HCT116 (cell line): ENCODE measurements around the gene TACC2. TPM values are rescaled to one million over a fixed set of nuclear protein-coding genes. Genes with fewer than 3 reads are reported as not detected.

ENCODE experiments used
- ATAC-seq: fragments of 200-7000 bp; cut with Tn5 transposase; 2 replicates; pipeline ENCODE4 v1.9.1; 2020; ENCODE audit warnings: mild to moderate bottlenecking, moderate library complexity
- BruUV-seq: library from RNA; stranded (reverse); fragments of 400-500 nt; replicated peaks from 2 replicates; lab custom pipeline; 2021; lab: Mats Ljungman, UMichigan
- CTCF ChIA-PET: fragments of 300-600 bp; sonication (Branson Sonifier 250); formaldehyde crosslinking; loops from one replicate; lab custom pipeline; 2021; ENCODE audit warnings: antibody characterized with exemption; lab: Charles Lee
- POLR2A ChIA-PET: fragments of 300-600, 350-600 bp; sonication (Branson Sonifier 250); formaldehyde crosslinking; loops from one replicate; lab custom pipeline; 2021; ENCODE audit warnings: antibody characterized with exemption; lab: Charles Lee
- RAD21 ChIA-PET, 2 experiments: fragments of 300-600 bp; sonication (Branson Sonifier 250); formaldehyde crosslinking; loops; one replicate each; lab custom pipeline; 2023; ENCODE audit warnings: low total read pairs in 2 of 2; ENCODE audit not compliant: uncharacterized antibody in 2 of 2, unreplicated experiment in 2 of 2, low non-redundant PET in 1 of 2; lab: Charles Lee
- DNase-seq: peaks from one replicate; pipeline ENCODE4 v3.0.0-alpha.2; 2010; ENCODE audit warnings: low read depth, low spot score
- H2AFZ ChIP-seq: fragments of 200-600 bp; shearing (Covaris generic), sonication (generic); 2 replicates; pipeline ENCODE4 v1.6.1; 2017; ENCODE audit warnings: low read depth, mixed run types, mixed read lengths, antibody characterized with exemption, low read length; ENCODE audit not compliant: poor library complexity, severe bottlenecking
- H3K27ac ChIP-seq: 2 replicates; pipeline ENCODE4 v1.5.1; 2012; ENCODE audit warnings: low read depth, low read length
- H3K27me3 ChIP-seq: fragments of 200-600 bp; sonication (generic); 2 replicates; pipeline ENCODE4 v1.6.1; 2016; ENCODE audit warnings: mixed run types, low read length, mixed read lengths; ENCODE audit not compliant: insufficient read depth
- H3K36me3 ChIP-seq, 2 experiments: fragments of 200-500 bp in 1 of 2; fragments of 200-600 bp in 1 of 2; sonication (Bioruptor generic) in 1 of 2; sonication (generic) in 1 of 2; 2 replicates each; pipeline versions ENCODE4 v1.5.1 to v1.6.1; 2014 to 2016; ENCODE audit warnings: low read length in 2 of 2, inconsistent platforms in 1 of 2, mixed read lengths in 1 of 2, mixed run types in 1 of 2; ENCODE audit not compliant: insufficient read depth in 2 of 2, control insufficient read depth in 1 of 2
- H3K4me1 ChIP-seq, 2 experiments: fragments of 200-600 bp in 1 of 2; sonication (generic) in 1 of 2; 2 replicates each; pipeline versions ENCODE4 v1.5.1 to v1.6.1; 2012 to 2017; ENCODE audit warnings: low read length in 2 of 2, inconsistent platforms in 1 of 2, mild to moderate bottlenecking in 1 of 2, mixed read lengths in 1 of 2, mixed run types in 1 of 2, moderate library complexity in 1 of 2; ENCODE audit not compliant: insufficient read depth in 2 of 2, control insufficient read depth in 1 of 2
- H3K4me2 ChIP-seq: fragments of 200-600 bp; sonication (generic); 2 replicates; pipeline ENCODE4 v1.6.1; 2017; ENCODE audit warnings: mixed run types, low read length, mixed read lengths
- H3K4me3 ChIP-seq, 2 experiments: fragments of 200-600 bp in 1 of 2; sonication (generic) in 1 of 2; replicated peaks in 1 of 2; 2 replicates each; pipeline ENCODE4 v1.5.1; 2011 to 2016; ENCODE audit warnings: low read length in 2 of 2, control low read depth in 1 of 2, low read depth in 1 of 2, mild to moderate bottlenecking in 1 of 2, mixed read lengths in 1 of 2, mixed run types in 1 of 2
- H3K79me2 ChIP-seq: fragments of 200-600 bp; sonication (generic); 2 replicates; pipeline ENCODE4 v1.6.1; 2017; ENCODE audit warnings: mild to moderate bottlenecking, mixed run types, low read length, moderate library complexity, mixed read lengths; ENCODE audit not compliant: insufficient read depth
- H3K9ac ChIP-seq: fragments of 200-600 bp; sonication (generic); 2 replicates; pipeline ENCODE4 v1.6.1; 2016; ENCODE audit warnings: low read length, mixed read lengths
- H3K9me2 ChIP-seq: fragments of 200-600 bp; sonication (generic), shearing (Covaris generic); 2 replicates; pipeline ENCODE4 v1.6.1; 2017; ENCODE audit warnings: mixed run types, mild to moderate bottlenecking, moderate library complexity; ENCODE audit not compliant: insufficient read depth
- H3K9me3 ChIP-seq, 2 experiments: fragments of 200-500 bp in 1 of 2; fragments of 200-600 bp in 1 of 2; sonication (Bioruptor generic) in 1 of 2; sonication (generic) in 1 of 2; 2 replicates each; pipeline ENCODE4 v1.6.1; 2014 to 2017; ENCODE audit warnings: low read length in 2 of 2, mixed read lengths in 2 of 2, inconsistent platforms in 1 of 2, low read depth in 1 of 2, mild to moderate bottlenecking in 1 of 2, mixed run types in 1 of 2, moderate library complexity in 1 of 2; ENCODE audit not compliant: control insufficient read depth in 1 of 2, insufficient read depth in 1 of 2
- H4K20me1 ChIP-seq: fragments of 200-600 bp; sonication (generic), shearing (Covaris generic); 2 replicates; pipeline ENCODE4 v1.6.1; 2017; ENCODE audit warnings: mixed run types, mild to moderate bottlenecking, moderate library complexity; ENCODE audit not compliant: insufficient read depth
- CBX3 ChIP-seq: IDR thresholded peaks from 2 replicates; pipeline ENCODE4 v1.6.1; 2012; ENCODE audit warnings: low read depth
- CEBPB ChIP-seq: IDR thresholded peaks from 2 replicates; pipeline ENCODE4 v1.6.1; 2012; ENCODE audit warnings: low read depth
- EGR1 ChIP-seq: IDR thresholded peaks from 2 replicates; pipeline ENCODE4 v1.6.1; 2012; ENCODE audit warnings: low read depth
- EZH2phosphoT487 ChIP-seq: fragments of 200-600 bp; IDR thresholded peaks from 2 replicates; pipeline ENCODE4 v1.6.1; 2018; ENCODE audit warnings: antibody characterized with exemption, borderline replicate concordance
- FOSL1 ChIP-seq: IDR thresholded peaks from 2 replicates; pipeline ENCODE4 v1.6.1; 2012; ENCODE audit warnings: low read depth
- POLR2A ChIP-seq: IDR thresholded peaks from 2 replicates; pipeline ENCODE4 v1.7.0; 2011; ENCODE audit warnings: borderline replicate concordance; ENCODE audit not compliant: insufficient read depth, insufficient read length; ENCODE audit errors: extremely low read depth
- POLR2AphosphoS5 ChIP-seq: IDR thresholded peaks from 2 replicates; pipeline ENCODE4 v1.6.1; 2011; ENCODE audit warnings: mild to moderate bottlenecking, low read depth, low read length, moderate library complexity
- RAD21 ChIP-seq: IDR thresholded peaks from 2 replicates; pipeline ENCODE4 v1.6.1; 2012; ENCODE audit warnings: low read depth, mild to moderate bottlenecking
- SIN3A ChIP-seq: IDR thresholded peaks from 2 replicates; pipeline ENCODE4 v1.6.1; 2012; ENCODE audit warnings: low read depth
- SP1 ChIP-seq: IDR thresholded peaks from 2 replicates; pipeline ENCODE4 v1.6.1; 2012; ENCODE audit warnings: low read depth
- SRF ChIP-seq: IDR thresholded peaks from 2 replicates; pipeline ENCODE4 v1.6.1; 2012; ENCODE audit warnings: low read depth
- TCF7L2 ChIP-seq: IDR thresholded peaks from 2 replicates; pipeline ENCODE4 v1.7.0; 2011; ENCODE audit warnings: borderline replicate concordance, inconsistent platforms; ENCODE audit not compliant: insufficient read depth, insufficient read length; ENCODE audit errors: extremely low read depth
- ZNF274 ChIP-seq: fragments of 200-500 bp; sonication (Bioruptor generic); IDR thresholded peaks from 2 replicates; pipeline ENCODE4 v1.6.1; 2014; ENCODE audit warnings: mild to moderate bottlenecking, low read depth, low read length, inconsistent platforms
- intact Hi-C: fragments of 100-400 bp; cut with micrococcal nuclease; formaldehyde crosslinking; loops from 2 replicates; pipeline ENCODE4 v1.10.0; 2022
- total RNA-seq: library from RNA; stranded (reverse); gene quantifications from one replicate; pipeline ENCODE4 v1.2.1, GENCODE V29; 2021; ENCODE audit not compliant: unreplicated experiment
- TF ChIP-seq, protein P1 (sequence below): IDR thresholded peaks from 2 replicates; pipeline ENCODE4 v1.6.1; 2012; ENCODE audit warnings: low read depth
- TF ChIP-seq, protein P2 (sequence below): IDR thresholded peaks from 2 replicates; pipeline ENCODE4 v1.6.1; 2012
- TF ChIP-seq, protein P3 (sequence below): IDR thresholded peaks from 2 replicates; pipeline ENCODE4 v1.6.1; 2011; ENCODE audit warnings: mild to moderate bottlenecking, low read length, moderate library complexity; ENCODE audit not compliant: insufficient replicate concordance; ENCODE audit errors: extremely low read depth
- TF ChIP-seq, protein P4 (sequence below), 3 experiments: fragments of 200-600 bp in 1 of 3; sonication (generic) in 1 of 3; IDR thresholded peaks in 2 of 3; conservative IDR thresholded peaks in 1 of 3; 2 replicates each; pipeline ENCODE4 v1.5.1; 2012 to 2017; ENCODE audit warnings: low read depth in 2 of 3, low read length in 2 of 3, antibody characterized with exemption in 1 of 3, borderline replicate concordance in 1 of 3, control low read depth in 1 of 3, mild to moderate bottlenecking in 1 of 3, mixed read lengths in 1 of 3, mixed run types in 1 of 3, moderate library complexity in 1 of 3; ENCODE audit not compliant: insufficient read depth in 1 of 3

Gene TACC2
- total RNA-seq, 1 experiment from 2014 or later: 38.6 TPM

DNA sequence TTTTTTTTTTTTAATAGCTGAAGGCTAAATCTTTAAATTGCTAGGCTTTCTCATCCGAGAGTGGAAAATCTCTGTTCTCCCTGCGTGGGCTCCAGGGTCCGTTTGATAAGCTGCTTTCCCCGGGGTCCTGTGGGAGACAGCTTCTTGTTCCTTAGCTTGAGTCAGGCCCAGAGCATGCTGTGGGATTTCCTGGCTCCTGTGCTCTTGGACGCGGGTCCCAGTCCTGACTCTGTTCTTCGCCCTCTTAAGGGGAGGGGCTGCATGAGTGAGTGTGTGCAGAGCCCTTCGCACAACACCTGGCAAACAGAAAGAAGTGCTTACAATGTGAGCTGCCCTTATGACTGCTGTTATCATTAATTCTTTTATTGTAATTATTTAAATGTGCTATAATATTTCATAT lies 133.5 kb downstream of the TACC2 start:
- POLR2A ChIA-PET: interaction anchor here (0.9 kb wide), 1 partner anchor 10 kb away, joined by 3 read pairs; no protein-coding TSS in a partner anchor
- H4K20me1 ChIP-seq: no peaks in the 10 kb centered on the region
- CTCF ChIA-PET: interaction anchor here (1.6 kb wide), 1 partner anchor 10 kb away, joined by 11 read pairs; no protein-coding TSS in a partner anchor
- no peak overlapping the region for H3K4me3 ChIP-seq
- RAD21 ChIA-PET: no interaction called here
- no peaks in the 10 kb centered on the region for H3K9me2 ChIP-seq
- no peaks in the 10 kb centered on the region for H3K27me3 ChIP-seq
- TF ChIP-seq, protein P1, sequence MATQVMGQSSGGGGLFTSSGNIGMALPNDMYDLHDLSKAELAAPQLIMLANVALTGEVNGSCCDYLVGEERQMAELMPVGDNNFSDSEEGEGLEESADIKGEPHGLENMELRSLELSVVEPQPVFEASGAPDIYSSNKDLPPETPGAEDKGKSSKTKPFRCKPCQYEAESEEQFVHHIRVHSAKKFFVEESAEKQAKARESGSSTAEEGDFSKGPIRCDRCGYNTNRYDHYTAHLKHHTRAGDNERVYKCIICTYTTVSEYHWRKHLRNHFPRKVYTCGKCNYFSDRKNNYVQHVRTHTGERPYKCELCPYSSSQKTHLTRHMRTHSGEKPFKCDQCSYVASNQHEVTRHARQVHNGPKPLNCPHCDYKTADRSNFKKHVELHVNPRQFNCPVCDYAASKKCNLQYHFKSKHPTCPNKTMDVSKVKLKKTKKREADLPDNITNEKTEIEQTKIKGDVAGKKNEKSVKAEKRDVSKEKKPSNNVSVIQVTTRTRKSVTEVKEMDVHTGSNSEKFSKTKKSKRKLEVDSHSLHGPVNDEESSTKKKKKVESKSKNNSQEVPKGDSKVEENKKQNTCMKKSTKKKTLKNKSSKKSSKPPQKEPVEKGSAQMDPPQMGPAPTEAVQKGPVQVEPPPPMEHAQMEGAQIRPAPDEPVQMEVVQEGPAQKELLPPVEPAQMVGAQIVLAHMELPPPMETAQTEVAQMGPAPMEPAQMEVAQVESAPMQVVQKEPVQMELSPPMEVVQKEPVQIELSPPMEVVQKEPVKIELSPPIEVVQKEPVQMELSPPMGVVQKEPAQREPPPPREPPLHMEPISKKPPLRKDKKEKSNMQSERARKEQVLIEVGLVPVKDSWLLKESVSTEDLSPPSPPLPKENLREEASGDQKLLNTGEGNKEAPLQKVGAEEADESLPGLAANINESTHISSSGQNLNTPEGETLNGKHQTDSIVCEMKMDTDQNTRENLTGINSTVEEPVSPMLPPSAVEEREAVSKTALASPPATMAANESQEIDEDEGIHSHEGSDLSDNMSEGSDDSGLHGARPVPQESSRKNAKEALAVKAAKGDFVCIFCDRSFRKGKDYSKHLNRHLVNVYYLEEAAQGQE: no peak
- TF ChIP-seq CEBPB (no peak), EGR1 (no peak), SIN3A (no peak), POLR2AphosphoS5 (no peak), FOSL1 (no peak), EZH2phosphoT487 (no peak), TCF7L2 (no peak), RAD21 (no peak), SP1 (no peak), CBX3 (no peak), SRF (no peak), ZNF274 (no peak), POLR2A (no peak)
- TF ChIP-seq, protein P2, sequence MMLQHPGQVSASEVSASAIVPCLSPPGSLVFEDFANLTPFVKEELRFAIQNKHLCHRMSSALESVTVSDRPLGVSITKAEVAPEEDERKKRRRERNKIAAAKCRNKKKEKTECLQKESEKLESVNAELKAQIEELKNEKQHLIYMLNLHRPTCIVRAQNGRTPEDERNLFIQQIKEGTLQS: no peak
- TF ChIP-seq, protein P3, sequence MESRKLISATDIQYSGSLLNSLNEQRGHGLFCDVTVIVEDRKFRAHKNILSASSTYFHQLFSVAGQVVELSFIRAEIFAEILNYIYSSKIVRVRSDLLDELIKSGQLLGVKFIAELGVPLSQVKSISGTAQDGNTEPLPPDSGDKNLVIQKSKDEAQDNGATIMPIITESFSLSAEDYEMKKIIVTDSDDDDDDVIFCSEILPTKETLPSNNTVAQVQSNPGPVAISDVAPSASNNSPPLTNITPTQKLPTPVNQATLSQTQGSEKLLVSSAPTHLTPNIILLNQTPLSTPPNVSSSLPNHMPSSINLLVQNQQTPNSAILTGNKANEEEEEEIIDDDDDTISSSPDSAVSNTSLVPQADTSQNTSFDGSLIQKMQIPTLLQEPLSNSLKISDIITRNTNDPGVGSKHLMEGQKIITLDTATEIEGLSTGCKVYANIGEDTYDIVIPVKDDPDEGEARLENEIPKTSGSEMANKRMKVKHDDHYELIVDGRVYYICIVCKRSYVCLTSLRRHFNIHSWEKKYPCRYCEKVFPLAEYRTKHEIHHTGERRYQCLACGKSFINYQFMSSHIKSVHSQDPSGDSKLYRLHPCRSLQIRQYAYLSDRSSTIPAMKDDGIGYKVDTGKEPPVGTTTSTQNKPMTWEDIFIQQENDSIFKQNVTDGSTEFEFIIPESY: no peak
- TF ChIP-seq, protein P4, sequence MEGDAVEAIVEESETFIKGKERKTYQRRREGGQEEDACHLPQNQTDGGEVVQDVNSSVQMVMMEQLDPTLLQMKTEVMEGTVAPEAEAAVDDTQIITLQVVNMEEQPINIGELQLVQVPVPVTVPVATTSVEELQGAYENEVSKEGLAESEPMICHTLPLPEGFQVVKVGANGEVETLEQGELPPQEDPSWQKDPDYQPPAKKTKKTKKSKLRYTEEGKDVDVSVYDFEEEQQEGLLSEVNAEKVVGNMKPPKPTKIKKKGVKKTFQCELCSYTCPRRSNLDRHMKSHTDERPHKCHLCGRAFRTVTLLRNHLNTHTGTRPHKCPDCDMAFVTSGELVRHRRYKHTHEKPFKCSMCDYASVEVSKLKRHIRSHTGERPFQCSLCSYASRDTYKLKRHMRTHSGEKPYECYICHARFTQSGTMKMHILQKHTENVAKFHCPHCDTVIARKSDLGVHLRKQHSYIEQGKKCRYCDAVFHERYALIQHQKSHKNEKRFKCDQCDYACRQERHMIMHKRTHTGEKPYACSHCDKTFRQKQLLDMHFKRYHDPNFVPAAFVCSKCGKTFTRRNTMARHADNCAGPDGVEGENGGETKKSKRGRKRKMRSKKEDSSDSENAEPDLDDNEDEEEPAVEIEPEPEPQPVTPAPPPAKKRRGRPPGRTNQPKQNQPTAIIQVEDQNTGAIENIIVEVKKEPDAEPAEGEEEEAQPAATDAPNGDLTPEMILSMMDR (IDR thresholded peaks at IDR 0.05 in 2 of 3, conservative IDR thresholded peaks at IDR 0.05 in 1 of 3; ENCODE audit: borderline replicate concordance in 1 of 3, insufficient read depth in 1 of 3, low read depth in 2 of 3, low read length in 2 of 3): no peak
- TF ChIP-seq, all 23 proteins: peak for 0
- H3K9me3 ChIP-seq: no peaks in the 10 kb centered on the region
- H3K79me2 ChIP-seq: peaks cover 9% of the 10 kb centered on the region
- H3K36me3 ChIP-seq: no peaks in the 10 kb centered on the region; a peak in 1 of 4 replicates
- no peak overlapping the region for H3K9ac ChIP-seq
- no peak overlapping the region for H3K4me2 ChIP-seq
- H2AFZ ChIP-seq: no peak overlapping the region
- peaks cover 13 to 15% of the 10 kb centered on the region in 2 experiments for H3K4me1 ChIP-seq
- DNase-seq (no peak), ATAC-seq (no peak)
- BruUV-seq: no TSS peak
- intact Hi-C loops: no loop called here
- H3K27ac ChIP-seq: no peak overlapping the region
